Measurements from ENCODE around the gene AVPI1. TPM values are rescaled to one million over a fixed set of nuclear protein-coding genes. Genes with fewer than 3 reads are reported as not detected.

Gene AVPI1
- total and polyA plus RNA-seq, 2 of the 13 experiments (the other 11 are each of a cell fraction or from before 2014, with no cell fraction given), result 39.8 to 61.2 TPM

DNA sequence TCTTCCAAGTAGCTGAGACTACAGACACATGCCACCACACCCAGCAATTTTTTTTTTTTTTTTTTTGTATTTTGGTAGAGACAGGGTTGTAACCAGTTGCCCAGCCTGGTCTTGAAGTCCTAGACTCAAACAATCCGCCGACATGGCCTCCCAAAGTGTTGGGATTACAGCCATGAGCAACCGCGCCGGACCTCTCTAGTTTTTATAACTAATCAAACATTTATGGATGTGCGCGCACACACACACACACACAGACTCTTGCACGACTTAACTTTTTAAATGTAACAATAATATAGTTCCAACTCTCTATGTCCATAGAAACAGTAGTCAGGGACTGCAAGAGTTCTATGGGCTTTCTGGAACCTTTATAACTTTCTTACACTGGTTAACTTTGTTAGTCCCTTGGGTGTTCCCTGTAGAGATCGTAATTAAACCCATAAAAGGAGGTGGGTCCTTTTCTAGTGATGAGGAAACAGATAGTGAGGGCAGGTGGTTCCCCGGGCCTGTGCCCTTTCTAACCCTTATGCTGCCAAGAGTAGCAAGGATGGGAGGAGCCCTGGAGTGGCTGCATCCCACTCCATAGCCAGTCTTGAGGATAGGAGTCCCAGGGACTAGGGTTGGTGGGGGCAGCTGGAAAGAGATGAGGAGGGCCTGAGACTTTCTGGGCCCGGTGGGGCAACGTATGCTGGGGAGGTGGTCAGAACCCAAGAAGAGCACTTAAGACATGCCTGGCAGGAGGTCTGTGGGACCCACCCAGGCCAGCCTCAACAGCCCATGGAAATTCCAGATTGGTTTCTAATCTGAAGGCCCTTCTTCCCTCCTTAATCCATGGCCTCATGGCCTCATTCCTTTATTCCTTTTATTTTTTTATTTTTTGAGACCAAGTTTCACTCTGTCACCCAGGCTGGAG, 35.1 kb upstream of the AVPI1 start (continued):
- TF ChIP-seq, protein P1, sequence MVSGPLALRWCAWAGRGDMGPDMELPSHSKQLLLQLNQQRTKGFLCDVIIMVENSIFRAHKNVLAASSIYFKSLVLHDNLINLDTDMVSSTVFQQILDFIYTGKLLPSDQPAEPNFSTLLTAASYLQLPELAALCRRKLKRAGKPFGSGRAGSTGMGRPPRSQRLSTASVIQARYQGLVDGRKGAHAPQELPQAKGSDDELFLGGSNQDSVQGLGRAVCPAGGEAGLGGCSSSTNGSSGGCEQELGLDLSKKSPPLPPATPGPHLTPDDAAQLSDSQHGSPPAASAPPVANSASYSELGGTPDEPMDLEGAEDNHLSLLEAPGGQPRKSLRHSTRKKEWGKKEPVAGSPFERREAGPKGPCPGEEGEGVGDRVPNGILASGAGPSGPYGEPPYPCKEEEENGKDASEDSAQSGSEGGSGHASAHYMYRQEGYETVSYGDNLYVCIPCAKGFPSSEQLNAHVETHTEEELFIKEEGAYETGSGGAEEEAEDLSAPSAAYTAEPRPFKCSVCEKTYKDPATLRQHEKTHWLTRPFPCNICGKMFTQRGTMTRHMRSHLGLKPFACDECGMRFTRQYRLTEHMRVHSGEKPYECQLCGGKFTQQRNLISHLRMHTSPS (CRISPR knock-in tag; IDR thresholded peaks at IDR 0.05; ENCODE audit: low read depth), result no peak
- TF ChIP-seq ZNF724P (CRISPR knock-in tag; IDR thresholded peaks at IDR 0.05; ENCODE audit: borderline replicate concordance) (no peak), ZNF569 (CRISPR knock-in tag; IDR thresholded peaks at IDR 0.05; ENCODE audit: borderline replicate concordance) (no peak)

DNA sequence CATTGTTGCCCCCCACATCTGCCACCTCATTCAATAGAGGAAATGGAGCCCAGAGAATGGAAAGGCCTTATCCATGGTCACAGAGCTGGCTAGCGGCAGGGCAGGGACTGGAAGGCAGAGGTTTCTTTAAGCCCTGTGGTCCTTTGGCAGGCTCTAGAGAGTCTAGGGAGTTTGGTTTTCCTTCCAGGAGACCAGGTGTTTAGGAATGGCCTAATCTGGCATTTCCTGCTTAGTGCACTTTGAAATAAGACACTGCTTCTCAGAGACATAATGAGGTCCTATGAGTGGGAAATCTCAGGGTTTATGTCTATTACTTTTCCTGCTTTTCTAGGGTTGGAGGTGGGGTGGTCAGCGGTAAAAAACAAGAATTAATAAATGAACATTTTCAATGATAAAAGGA, 32.6 kb upstream of the AVPI1 start:
- ATAC-seq, result no peak
- DNase-seq (ENCODE audit: low spot score), result no peak
- Histone ChIP-seq H3K4me3 (replicated peaks in 1 of 3; ENCODE audit: insufficient read depth in 1 of 3, low read depth in 2 of 3, low read length in 3 of 3) (no peak overlapping the region), H3K4me1 (ENCODE audit: insufficient read depth, low read length) (peaks cover 26% of the 10 kb centered on the region), H2AFZ (ENCODE audit: low read length) (no peak overlapping the region), H3K4me2 (ENCODE audit: low read depth, low read length) (no peak overlapping the region), H3K9ac (ENCODE audit: insufficient read depth, low read depth, low read length) (no peak overlapping the region), H3K9me3 (ENCODE audit: low read length) (no peaks in the 10 kb centered on the region), H4K20me1 (ENCODE audit: insufficient read depth, low read length) (no peaks in the 10 kb centered on the region), H3K27me3 (ENCODE audit: control insufficient read depth in 1 of 2, insufficient read depth in 2 of 2, low read length in 2 of 2) (peaks cover 0 to 10% of the 10 kb centered on the region in 2 experiments; a peak in 1 of 5 replicates), H3K27ac (ENCODE audit: extremely low read length, insufficient read depth, low read length) (no peak overlapping the region), H3K36me3 (replicated peaks in 1 of 2; ENCODE audit: control insufficient read depth in 1 of 2, insufficient read depth in 2 of 2, low read length in 2 of 2) (no peaks in the 10 kb centered on the region), H3K79me2 (ENCODE audit: insufficient read depth, low read length) (no peaks in the 10 kb centered on the region)
- TF ChIP-seq YY1 (IDR thresholded peaks at IDR 0.05; ENCODE audit: insufficient read depth, insufficient replicate concordance, low read depth, low read length) (no peak), ZSCAN30 (CRISPR knock-in tag; IDR thresholded peaks at IDR 0.05) (no peak), RARA (CRISPR knock-in tag; IDR thresholded peaks at IDR 0.05) (no peak), AKAP8 (CRISPR knock-in tag; IDR thresholded peaks at IDR 0.05) (no peak), MEIS1 (CRISPR knock-in tag; IDR thresholded peaks at IDR 0.05; ENCODE audit: borderline replicate concordance) (no peak), ZNF225 (CRISPR knock-in tag; IDR thresholded peaks at IDR 0.05) (no peak), ZNF460 (CRISPR knock-in tag; IDR thresholded peaks at IDR 0.05; ENCODE audit: borderline replicate concordance) (no peak), JUNB (CRISPR knock-in tag; IDR thresholded peaks at IDR 0.05; ENCODE audit: borderline replicate concordance) (no peak), SMC3 (IDR thresholded peaks at IDR 0.05; ENCODE audit: low read length) (no peak)
- TF ChIP-seq, protein P2, sequence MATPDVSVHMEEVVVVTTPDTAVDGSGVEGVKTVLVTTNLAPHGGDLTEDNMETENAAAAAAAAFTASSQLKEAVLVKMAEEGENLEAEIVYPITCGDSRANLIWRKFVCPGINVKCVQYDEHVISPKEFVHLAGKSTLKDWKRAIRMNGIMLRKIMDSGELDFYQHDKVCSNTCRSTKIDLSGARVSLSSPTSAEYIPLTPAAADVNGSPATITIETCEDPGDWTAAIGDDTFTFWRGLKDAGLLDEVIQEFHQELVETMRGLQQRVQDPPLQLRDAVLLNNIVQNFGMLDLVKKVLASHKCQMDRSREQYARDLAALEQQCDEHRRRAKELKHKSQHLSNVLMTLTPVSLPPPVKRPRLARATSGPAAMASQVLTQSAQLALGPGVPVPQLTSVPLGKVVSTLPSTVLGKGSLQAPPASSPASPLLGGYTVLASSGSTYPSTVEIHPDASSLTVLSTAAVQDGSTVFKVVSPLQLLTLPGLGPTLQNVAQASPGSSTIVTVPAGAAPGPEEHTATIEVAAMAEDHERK (CRISPR knock-in tag; IDR thresholded peaks at IDR 0.05; ENCODE audit: low read depth), result no peak
- no TSS peak for BruUV-seq (replicated peaks)
- CTCF ChIA-PET (ENCODE audit: low intra/inter-chr PET ratio, low total read pairs), result no interaction called here
- POLR2A ChIA-PET, result no interaction called here
- in situ Hi-C loops (cut with HindIII; ENCODE audit: extremely low pct_ligation_motif_present, low pct_unique_long_range_greater_than_20kb), result no loop called here
- intact Hi-C loops (cut with micrococcal nuclease; ENCODE audit: unreplicated experiment), result no loop called here
- no peak for FAIRE-seq
- WGBS (ENCODE audit: low lambda C conversion rate), result 86% methylated on average over 2 of the region's 2 CpGs

Data from HepG2 (cell line).